Keratinocyte (primary cell): ENCODE data around the gene JTB.

ENCODE experiments used
- EZH2 ChIP-seq: IDR thresholded peaks from one replicate; pipeline ENCODE4 v1.6.1; 2012; ENCODE audit warnings: inconsistent platforms, mild to moderate bottlenecking, low read length, moderate library complexity
- TF ChIP-seq, protein P1 (sequence below), 3 experiments: IDR thresholded peaks in 1 of 3; conservative IDR thresholded peaks in 1 of 3; optimal IDR thresholded peaks in 1 of 3; 2 replicates in 2 of 3; 3 replicates in 1 of 3; pipeline versions ENCODE3 to v1.5.1; 2011; ENCODE audit warnings: low read length in 3 of 3, mild to moderate bottlenecking in 3 of 3, moderate library complexity in 2 of 3, control low read depth in 1 of 3, inconsistent platforms in 1 of 3; ENCODE audit not compliant: insufficient read depth in 2 of 3; ENCODE audit errors: extremely low read depth in 1 of 3

DNA sequence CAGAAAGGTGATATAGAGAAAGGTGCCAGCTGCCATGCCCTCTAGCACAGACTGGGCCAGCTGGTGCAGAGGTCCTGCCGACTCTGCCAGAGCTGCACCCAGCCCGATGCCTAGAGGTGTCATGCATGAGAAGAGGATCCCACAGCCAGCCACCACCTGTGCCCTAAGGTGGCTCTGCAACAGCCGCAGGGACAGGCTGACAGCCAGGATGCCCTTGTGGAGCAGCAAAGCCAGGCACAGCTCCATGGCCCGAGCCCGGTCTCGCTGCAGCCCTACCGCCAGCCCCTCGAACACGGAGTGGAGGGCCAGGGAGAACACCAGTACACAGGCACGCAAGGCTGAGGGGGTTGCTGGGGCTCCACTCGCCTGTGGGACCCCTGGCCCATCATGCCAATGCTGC is 17.3 kb downstream of the JTB start:
- TF ChIP-seq, protein P1, sequence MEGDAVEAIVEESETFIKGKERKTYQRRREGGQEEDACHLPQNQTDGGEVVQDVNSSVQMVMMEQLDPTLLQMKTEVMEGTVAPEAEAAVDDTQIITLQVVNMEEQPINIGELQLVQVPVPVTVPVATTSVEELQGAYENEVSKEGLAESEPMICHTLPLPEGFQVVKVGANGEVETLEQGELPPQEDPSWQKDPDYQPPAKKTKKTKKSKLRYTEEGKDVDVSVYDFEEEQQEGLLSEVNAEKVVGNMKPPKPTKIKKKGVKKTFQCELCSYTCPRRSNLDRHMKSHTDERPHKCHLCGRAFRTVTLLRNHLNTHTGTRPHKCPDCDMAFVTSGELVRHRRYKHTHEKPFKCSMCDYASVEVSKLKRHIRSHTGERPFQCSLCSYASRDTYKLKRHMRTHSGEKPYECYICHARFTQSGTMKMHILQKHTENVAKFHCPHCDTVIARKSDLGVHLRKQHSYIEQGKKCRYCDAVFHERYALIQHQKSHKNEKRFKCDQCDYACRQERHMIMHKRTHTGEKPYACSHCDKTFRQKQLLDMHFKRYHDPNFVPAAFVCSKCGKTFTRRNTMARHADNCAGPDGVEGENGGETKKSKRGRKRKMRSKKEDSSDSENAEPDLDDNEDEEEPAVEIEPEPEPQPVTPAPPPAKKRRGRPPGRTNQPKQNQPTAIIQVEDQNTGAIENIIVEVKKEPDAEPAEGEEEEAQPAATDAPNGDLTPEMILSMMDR (optimal IDR thresholded peaks at IDR 0.05 in 1 of 3, IDR thresholded peaks at IDR 0.05 in 1 of 3, conservative IDR thresholded peaks at IDR 0.05 in 1 of 3; ENCODE audit: extremely low read depth in 1 of 3, insufficient read depth in 2 of 3, low read length in 3 of 3): no peak
- no peak for TF ChIP-seq EZH2
